Transverse colon (tissue), 4 donors: Measurements from ENCODE around the gene SUGCT. TPM values are rescaled to one million over a fixed set of nuclear protein-coding genes. Genes with fewer than 3 reads are reported as not detected.

Source experiments
- DNase-seq: peaks from one replicate; pipeline ENCODE4 v3.0.0-alpha.2; 2019
- H3K27ac ChIP-seq, 4 donors: fragments of 200-600 bp; sonication (generic); 2 replicates each; pipeline ENCODE4 v1.5.1; 2016 to 2018; ENCODE audit warnings: inconsistent platforms in 4 of 4
- H3K27me3 ChIP-seq: fragments of 200-600 bp; sonication (generic); 2 replicates; pipeline ENCODE4 v1.5.1; 2017; ENCODE audit warnings: inconsistent platforms
- H3K36me3 ChIP-seq, 4 donors: fragments of 200-600 bp; sonication (generic); 2 replicates each; pipeline ENCODE4 v1.5.1; 2017 to 2019; ENCODE audit warnings: inconsistent platforms in 4 of 4
- H3K4me1 ChIP-seq, 4 donors: fragments of 200-600 bp; sonication (generic); 2 replicates each; pipeline ENCODE4 v1.5.1; 2017 to 2020; ENCODE audit warnings: inconsistent platforms in 4 of 4
- H3K4me3 ChIP-seq, 4 donors: fragments of 200-600 bp; sonication (generic); 1 replicate in 1 of 4; 2 replicates in 3 of 4; pipeline versions ENCODE4 v1.5.1 to v1.6.1; 2017 to 2019; ENCODE audit warnings: inconsistent platforms in 4 of 4
- H3K9me3 ChIP-seq, 2 donors: fragments of 200-600 bp; sonication (generic); 2 replicates each; pipeline ENCODE4 v1.5.1; 2017 to 2019; ENCODE audit warnings: inconsistent platforms in 2 of 2
- EP300 ChIP-seq: sonication (generic); formaldehyde crosslinking; IDR thresholded peaks from one replicate; pipeline ENCODE4 v1.6.1; 2017; ENCODE audit warnings: antibody characterized with exemption, low read depth
- POLR2A ChIP-seq: fragments of 450-650 bp; IDR thresholded peaks from one replicate; pipeline ENCODE4 v1.6.1; 2016; ENCODE audit warnings: antibody characterized with exemption, mild to moderate bottlenecking, moderate library complexity
- POLR2AphosphoS5 ChIP-seq, 3 donors: sonication (generic); formaldehyde crosslinking; IDR thresholded peaks; one replicate each; pipeline ENCODE4 v1.6.1; 2016; ENCODE audit warnings: antibody characterized with exemption in 3 of 3
- WGBS, 2 donors: methylation state at CpG; one replicate each; pipeline ENCODE4 v1.1.5; 2018; ENCODE audit warnings: low coverage in 1 of 2; 5-methylcytosine and 5-hydroxymethylcytosine counted together
- in situ Hi-C, 4 donors: fragments of 200-750 bp; cut with MboI; loops; one replicate each; pipeline versions ENCODE4 v1.15.0 to v1.15.1; 2017; ENCODE audit warnings: low sequenced_read_pairs in 3 of 4, low pct_ligation_motif_present in 1 of 4, low pct_unique_long_range_greater_than_20kb in 1 of 4
- intact Hi-C: fragments of 100-400 bp; cut with DNase I; formaldehyde crosslinking; loops from one replicate; pipeline ENCODE4 v1.15.1; 2023; ENCODE audit warnings: low total_unique reads
- total RNA-seq, 4 donors: library from RNA; depleted of rRNA; stranded (reverse); fragments of >200 nt; gene quantifications; one replicate each; pipeline ENCODE4 v1.1.0, GENCODE V29; 2016
- TF ChIP-seq, protein P1 (sequence below), 5 experiments: fragments of 200-600 bp in 3 of 5; fragments of 450-650 bp in 2 of 5; sonication (generic) in 3 of 5; IDR thresholded peaks; 1 replicate in 2 of 5; 2 replicates in 3 of 5; pipeline ENCODE4 v1.5.1; 2016 to 2017; ENCODE audit warnings: antibody characterized with exemption in 5 of 5, inconsistent platforms in 3 of 5, mild to moderate bottlenecking in 2 of 5, moderate library complexity in 1 of 5

SUGCT gene
- total RNA-seq, 4 donors from 2014 or later: 2.6 to 44.5 (median 15.9) TPM

DNA sequence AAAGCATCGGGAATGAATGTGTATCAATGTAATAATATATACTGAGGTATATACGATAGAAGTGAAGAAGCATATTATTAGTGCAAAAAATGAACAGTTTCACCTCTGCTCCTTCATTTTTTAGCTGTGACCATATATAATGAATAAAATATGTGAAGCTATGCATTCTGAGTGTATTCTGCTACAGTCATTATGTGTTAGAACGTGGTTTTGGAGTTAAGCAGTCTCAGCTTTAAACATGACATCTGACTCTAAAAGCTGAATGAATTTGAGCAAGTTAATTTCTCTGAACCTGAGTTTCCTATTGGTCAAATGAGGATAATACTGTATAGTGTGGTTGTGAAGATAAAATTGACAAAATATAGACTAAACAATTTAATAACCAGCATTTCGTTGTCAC is 358.1 kb downstream of the SUGCT start:
- DNase-seq: no peak
- no peak overlapping the region for H3K27ac ChIP-seq
- no peak overlapping the region for H3K4me3 ChIP-seq
- H3K27me3 ChIP-seq: no peaks in the 10 kb centered on the region
- intact Hi-C loops: no loop called here
- H3K4me1 ChIP-seq: no peaks in the 10 kb centered on the region
- in situ Hi-C loops: no loop called here
- no peaks in the 10 kb centered on the region for H3K9me3 ChIP-seq
- 82 to 87% methylated on average over 4 of the region's 4 CpGs for WGBS, 2 donors
- no peak for TF ChIP-seq EP300
- TF ChIP-seq POLR2AphosphoS5 (IDR thresholded peaks at IDR 0.05): no peak
- H3K36me3 ChIP-seq: no peaks in the 10 kb centered on the region

DNA sequence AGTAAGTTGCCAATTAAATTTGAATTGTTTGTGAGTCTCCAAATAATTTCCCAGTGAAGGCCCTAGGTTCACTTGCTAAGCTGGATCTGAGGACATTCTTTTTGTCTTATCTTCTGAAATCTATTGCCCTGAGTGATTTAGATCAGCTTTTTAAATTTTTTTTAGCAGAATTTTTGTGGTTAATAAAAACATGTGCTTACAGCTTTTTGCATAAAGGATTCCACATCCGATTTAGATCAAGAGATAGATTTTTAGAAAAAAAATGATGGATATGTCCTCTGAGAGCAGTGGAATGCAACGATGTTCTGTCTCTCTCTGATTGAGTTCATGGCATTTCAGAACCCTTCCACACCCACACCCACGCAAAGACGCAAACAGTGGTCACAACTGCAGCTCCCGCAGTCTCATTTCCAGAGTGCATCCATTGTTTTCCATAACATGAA is 358.8 kb downstream of the SUGCT start:
- Histone ChIP-seq H3K27me3 (no peaks in the 10 kb centered on the region), H3K4me1 (no peaks in the 10 kb centered on the region), H3K4me3 (no peak overlapping the region), H3K27ac (no peak overlapping the region), H3K9me3 (no peaks in the 10 kb centered on the region), H3K36me3 (no peaks in the 10 kb centered on the region)
- no peak for DNase-seq
- intact Hi-C loops (no loop called here), in situ Hi-C loops (no loop called here)
- TF ChIP-seq POLR2AphosphoS5 (IDR thresholded peaks at IDR 0.05) (no peak), POLR2A (no peak), EP300 (no peak)
- TF ChIP-seq, protein P1, sequence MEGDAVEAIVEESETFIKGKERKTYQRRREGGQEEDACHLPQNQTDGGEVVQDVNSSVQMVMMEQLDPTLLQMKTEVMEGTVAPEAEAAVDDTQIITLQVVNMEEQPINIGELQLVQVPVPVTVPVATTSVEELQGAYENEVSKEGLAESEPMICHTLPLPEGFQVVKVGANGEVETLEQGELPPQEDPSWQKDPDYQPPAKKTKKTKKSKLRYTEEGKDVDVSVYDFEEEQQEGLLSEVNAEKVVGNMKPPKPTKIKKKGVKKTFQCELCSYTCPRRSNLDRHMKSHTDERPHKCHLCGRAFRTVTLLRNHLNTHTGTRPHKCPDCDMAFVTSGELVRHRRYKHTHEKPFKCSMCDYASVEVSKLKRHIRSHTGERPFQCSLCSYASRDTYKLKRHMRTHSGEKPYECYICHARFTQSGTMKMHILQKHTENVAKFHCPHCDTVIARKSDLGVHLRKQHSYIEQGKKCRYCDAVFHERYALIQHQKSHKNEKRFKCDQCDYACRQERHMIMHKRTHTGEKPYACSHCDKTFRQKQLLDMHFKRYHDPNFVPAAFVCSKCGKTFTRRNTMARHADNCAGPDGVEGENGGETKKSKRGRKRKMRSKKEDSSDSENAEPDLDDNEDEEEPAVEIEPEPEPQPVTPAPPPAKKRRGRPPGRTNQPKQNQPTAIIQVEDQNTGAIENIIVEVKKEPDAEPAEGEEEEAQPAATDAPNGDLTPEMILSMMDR (IDR thresholded peaks at IDR 0.05): no peak
- 81 to 85% methylated on average over 5 of the region's 5 CpGs for WGBS, 2 donors

- WGBS, 2 donors: 90% methylated on average over 9 to 11 of the region's 11 CpGs
- Histone ChIP-seq H3K4me3 (no peak overlapping the region), H3K9me3 (no peaks in the 10 kb centered on the region), H3K4me1 (no peaks in the 10 kb centered on the region), H3K36me3 (no peaks in the 10 kb centered on the region), H3K27me3 (no peaks in the 10 kb centered on the region), H3K27ac (no peak overlapping the region)
- in situ Hi-C loops (no loop called here), intact Hi-C loops (no loop called here)
- no peak for DNase-seq
- TF ChIP-seq POLR2A: no peak
- TF ChIP-seq, protein P1 (IDR thresholded peaks at IDR 0.05): no peak
- no peak for TF ChIP-seq EP300
These were observed 364.2 kb downstream of the SUGCT start for GRCh38 chr7:40498924-40499510.

- no peaks in the 10 kb centered on the region for H3K36me3 ChIP-seq
- WGBS, 2 donors: 38 to 58% methylated on average over 1 of the region's 1 CpG
- H3K9me3 ChIP-seq: no peaks in the 10 kb centered on the region
- DNase-seq: no peak
- no peak overlapping the region for H3K27ac ChIP-seq
- intact Hi-C loops (no loop called here), in situ Hi-C loops (no loop called here)
- TF ChIP-seq EP300 (no peak), POLR2A (no peak), POLR2AphosphoS5 (IDR thresholded peaks at IDR 0.05) (no peak)
- TF ChIP-seq, protein P1 (IDR thresholded peaks at IDR 0.05): no peak
- H3K4me1 ChIP-seq: no peaks in the 10 kb centered on the region
- H3K4me3 ChIP-seq: no peak overlapping the region
- H3K27me3 ChIP-seq: no peaks in the 10 kb centered on the region
These were observed 364.9 kb downstream of the SUGCT start for GRCh38 chr7:40499718-40500117.

- no peak for DNase-seq
- in situ Hi-C loops: no loop called here
- intact Hi-C loops: no loop called here
- TF ChIP-seq POLR2A: no peak
- TF ChIP-seq EP300: no peak
- TF ChIP-seq POLR2AphosphoS5 (IDR thresholded peaks at IDR 0.05): no peak
- TF ChIP-seq, protein P1 (IDR thresholded peaks at IDR 0.05): no peak
- Histone ChIP-seq H3K9me3 (no peaks in the 10 kb centered on the region), H3K4me1 (no peaks in the 10 kb centered on the region), H3K36me3 (no peaks in the 10 kb centered on the region), H3K27ac (no peak overlapping the region), H3K4me3 (no peak overlapping the region), H3K27me3 (no peaks in the 10 kb centered on the region)
- WGBS, 2 donors: 55 to 67% methylated on average over 1 of the region's 1 CpG
These were observed 365.4 kb downstream of the SUGCT start for GRCh38 chr7:40500219-40500618.
